AG04450 (cell line): Measurements from ENCODE around the gene NFIB. TPM values are rescaled to one million over a fixed set of nuclear protein-coding genes. Genes with fewer than 3 reads are reported as not detected.

Experiments
- CTCF ChIA-PET: fragments of 300-600, 350-600 bp; formaldehyde crosslinking; extraction: SDS; loops from one replicate; lab custom pipeline; 2022; ENCODE audit warnings: antibody characterized with exemption, inconsistent platforms; lab: Charles Lee
- POLR2A ChIA-PET: fragments of 350-600 bp; formaldehyde crosslinking; extraction: SDS; loops from one replicate; lab custom pipeline; 2021; ENCODE audit warnings: antibody characterized with exemption, inconsistent platforms; lab: Yijun Ruan, JAX
- DNase-seq: peaks from one replicate; pipeline ENCODE4 v3.0.0-alpha.2; 2011; ENCODE audit warnings: low read depth, low spot score
- H3K27ac ChIP-seq: one replicate; pipeline ENCODE4 v1.5.1; 2012; ENCODE audit warnings: low read depth, low read length, control low read depth
- H3K27me3 ChIP-seq: one replicate; pipeline ENCODE4 v1.6.0; 2012; ENCODE audit warnings: low read length; ENCODE audit not compliant: control insufficient read depth, insufficient read depth
- H3K4me3 ChIP-seq: 2 replicates; pipeline ENCODE4 v1.5.1; 2011; ENCODE audit warnings: mild to moderate bottlenecking, low read depth, low read length, control low read depth
- H3K9me3 ChIP-seq: 2 replicates; pipeline ENCODE4 v1.5.1; 2012; ENCODE audit warnings: low read length; ENCODE audit not compliant: control insufficient read depth, insufficient read depth
- CTCF ChIP-seq: IDR thresholded peaks from 2 replicates; pipeline ENCODE4 v1.5.1; 2011; ENCODE audit warnings: low read depth, low read length, control low read depth, inconsistent platforms
- polyA plus RNA-seq: library from polyadenylated mRNA; depleted of rRNA; stranded (reverse); fragments of >200 nt; gene quantifications from 2 replicates; pipeline ENCODE4 v1.2.3, GENCODE V29; 2011

NFIB gene
- polyA plus RNA-seq, 1 experiment, result 2.2 TPM

- no peak for TF ChIP-seq CTCF
- Histone ChIP-seq H3K4me3 (no peak overlapping the region), H3K9me3 (no peaks in the 10 kb centered on the region), H3K27me3 (no peaks in the 10 kb centered on the region), H3K27ac (no peak overlapping the region)
- POLR2A ChIA-PET, result no interaction called here
- no peak for DNase-seq
- CTCF ChIA-PET, result no interaction called here
These were observed 177.1 kb downstream of the NFIB start for GRCh38 chr9:14136646-14137370.

- H3K27me3 ChIP-seq, result no peaks in the 10 kb centered on the region
- ChIA-PET CTCF (no interaction called here), POLR2A (no interaction called here)
- no peak for DNase-seq
- TF ChIP-seq CTCF, result no peak
- H3K9me3 ChIP-seq, result no peaks in the 10 kb centered on the region
- no peak overlapping the region for H3K27ac ChIP-seq
- no peak overlapping the region for H3K4me3 ChIP-seq
These were observed 177.8 kb downstream of the NFIB start for GRCh38 chr9:14136047-14136635.

- no peak for DNase-seq
- H3K27ac ChIP-seq, result no peak overlapping the region
- ChIA-PET POLR2A (no interaction called here), CTCF (interaction anchor here (0.6 to 0.7 kb wide), 3 partner anchors 53 to 531 kb away, joined by 3 to 6 read pairs (median 5); no protein-coding TSS in a partner anchor)
- no peaks in the 10 kb centered on the region for H3K27me3 ChIP-seq
- no peak for TF ChIP-seq CTCF
- H3K9me3 ChIP-seq, result no peaks in the 10 kb centered on the region
- no peak overlapping the region for H3K4me3 ChIP-seq
These were observed 178.5 kb downstream of the NFIB start for GRCh38 chr9:14135421-14135820.

GRCh38 chr9:14133394-14133793 lies 180.5 kb downstream of the NFIB start:
- TF ChIP-seq CTCF, result no peak
- Histone ChIP-seq H3K27ac (no peak overlapping the region), H3K4me3 (no peak overlapping the region), H3K27me3 (no peaks in the 10 kb centered on the region), H3K9me3 (no peaks in the 10 kb centered on the region)
- DNase-seq, result no peak
- ChIA-PET POLR2A (no interaction called here), CTCF (no interaction called here)

- Histone ChIP-seq H3K4me3 (no peak overlapping the region), H3K9me3 (no peaks in the 10 kb centered on the region), H3K27me3 (no peaks in the 10 kb centered on the region), H3K27ac (no peak overlapping the region)
- CTCF ChIA-PET, result no interaction called here
- TF ChIP-seq CTCF, result no peak
- POLR2A ChIA-PET, result no interaction called here
- DNase-seq, result no peak
These were observed 181.2 kb downstream of the NFIB start for GRCh38 chr9:14132775-14133174.
